ENCODE results near the gene DLX1.

DNA sequence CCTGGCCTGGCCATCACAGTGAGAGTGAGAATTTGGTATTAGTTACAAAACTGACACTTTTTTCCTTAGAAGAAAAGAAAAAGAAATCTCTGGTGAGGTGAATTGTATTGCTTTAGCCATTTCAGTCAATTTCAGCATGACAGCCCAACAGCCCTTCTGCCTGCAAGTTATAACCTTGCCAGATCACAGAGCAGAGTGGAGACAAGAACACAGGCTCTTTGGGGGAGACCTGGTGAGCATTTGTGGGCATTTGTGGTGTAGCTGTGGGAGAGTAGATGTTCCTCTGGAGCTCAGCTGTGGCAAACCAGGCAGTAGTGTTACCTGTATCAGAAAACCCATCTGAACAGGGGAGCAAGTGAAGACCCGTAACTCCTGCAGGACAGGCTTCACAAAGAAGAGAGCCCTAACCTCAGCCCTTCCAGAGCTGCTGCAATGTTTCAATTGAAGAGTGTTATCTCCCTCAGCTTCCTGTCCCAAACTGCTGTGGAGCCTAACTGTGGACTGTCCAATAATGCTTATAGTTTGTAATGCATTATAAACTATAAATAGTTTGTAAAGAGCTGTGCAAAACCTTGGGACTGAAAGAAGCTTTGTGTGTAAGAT lies 22.8 kb upstream of the DLX1 start:
- TF ChIP-seq, protein P1, sequence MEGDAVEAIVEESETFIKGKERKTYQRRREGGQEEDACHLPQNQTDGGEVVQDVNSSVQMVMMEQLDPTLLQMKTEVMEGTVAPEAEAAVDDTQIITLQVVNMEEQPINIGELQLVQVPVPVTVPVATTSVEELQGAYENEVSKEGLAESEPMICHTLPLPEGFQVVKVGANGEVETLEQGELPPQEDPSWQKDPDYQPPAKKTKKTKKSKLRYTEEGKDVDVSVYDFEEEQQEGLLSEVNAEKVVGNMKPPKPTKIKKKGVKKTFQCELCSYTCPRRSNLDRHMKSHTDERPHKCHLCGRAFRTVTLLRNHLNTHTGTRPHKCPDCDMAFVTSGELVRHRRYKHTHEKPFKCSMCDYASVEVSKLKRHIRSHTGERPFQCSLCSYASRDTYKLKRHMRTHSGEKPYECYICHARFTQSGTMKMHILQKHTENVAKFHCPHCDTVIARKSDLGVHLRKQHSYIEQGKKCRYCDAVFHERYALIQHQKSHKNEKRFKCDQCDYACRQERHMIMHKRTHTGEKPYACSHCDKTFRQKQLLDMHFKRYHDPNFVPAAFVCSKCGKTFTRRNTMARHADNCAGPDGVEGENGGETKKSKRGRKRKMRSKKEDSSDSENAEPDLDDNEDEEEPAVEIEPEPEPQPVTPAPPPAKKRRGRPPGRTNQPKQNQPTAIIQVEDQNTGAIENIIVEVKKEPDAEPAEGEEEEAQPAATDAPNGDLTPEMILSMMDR (IDR thresholded peaks at IDR 0.05) = no peak
- no peak for TF ChIP-seq POLR2A (IDR thresholded peaks at IDR 0.05)
